RWPE2 (cell line): ENCODE measurements around the gene TOPAZ1.

Experiments used
- ATAC-seq: fragments of 200-7000 bp; cut with Tn5 transposase; 3 replicates; pipeline ENCODE4 v1.9.1; 2021; ENCODE audit warnings: low read depth
- DNase-seq: peaks from one replicate; pipeline ENCODE4 v3.0.0-alpha.2; 2020; ENCODE audit warnings: low spot score
- H3K27ac ChIP-seq: fragments of 450-650 bp; 2 replicates; pipeline ENCODE4 v1.5.1; 2017; ENCODE audit warnings: mild to moderate bottlenecking; ENCODE audit not compliant: poor library complexity, severe bottlenecking
- H3K27me3 ChIP-seq: fragments of 250-450 bp; sonication (Bioruptor Pico); 2 replicates; pipeline ENCODE4 v1.5.1; 2021; ENCODE audit warnings: mild to moderate bottlenecking, moderate library complexity; ENCODE audit not compliant: insufficient read depth, poor library complexity, severe bottlenecking
- H3K36me3 ChIP-seq: fragments of 250-450 bp; sonication (Bioruptor Pico); 2 replicates; pipeline ENCODE4 v1.5.1; 2020; ENCODE audit warnings: low read depth, mild to moderate bottlenecking, moderate library complexity
- H3K4me1 ChIP-seq: fragments of 250-450 bp; sonication (Bioruptor Pico); 2 replicates; pipeline ENCODE4 v1.5.1; 2021; ENCODE audit warnings: mild to moderate bottlenecking, moderate library complexity; ENCODE audit not compliant: insufficient read depth, poor library complexity, severe bottlenecking
- H3K4me3 ChIP-seq: fragments of 250-450 bp; sonication (Bioruptor Pico); 2 replicates; pipeline ENCODE4 v1.5.1; 2021; ENCODE audit warnings: mild to moderate bottlenecking, moderate library complexity; ENCODE audit not compliant: severe bottlenecking
- H3K9me3 ChIP-seq: fragments of 250-450 bp; sonication (Bioruptor Pico); 2 replicates; pipeline ENCODE4 v1.5.1; 2021; ENCODE audit warnings: mild to moderate bottlenecking, moderate library complexity; ENCODE audit not compliant: severe bottlenecking
- CTCF ChIP-seq: fragments of 450-650 bp; IDR thresholded peaks from one replicate; pipeline ENCODE4 v1.5.1; 2017; ENCODE audit warnings: mild to moderate bottlenecking, moderate library complexity; ENCODE audit not compliant: poor library complexity, severe bottlenecking

TOPAZ1 gene

DNA sequence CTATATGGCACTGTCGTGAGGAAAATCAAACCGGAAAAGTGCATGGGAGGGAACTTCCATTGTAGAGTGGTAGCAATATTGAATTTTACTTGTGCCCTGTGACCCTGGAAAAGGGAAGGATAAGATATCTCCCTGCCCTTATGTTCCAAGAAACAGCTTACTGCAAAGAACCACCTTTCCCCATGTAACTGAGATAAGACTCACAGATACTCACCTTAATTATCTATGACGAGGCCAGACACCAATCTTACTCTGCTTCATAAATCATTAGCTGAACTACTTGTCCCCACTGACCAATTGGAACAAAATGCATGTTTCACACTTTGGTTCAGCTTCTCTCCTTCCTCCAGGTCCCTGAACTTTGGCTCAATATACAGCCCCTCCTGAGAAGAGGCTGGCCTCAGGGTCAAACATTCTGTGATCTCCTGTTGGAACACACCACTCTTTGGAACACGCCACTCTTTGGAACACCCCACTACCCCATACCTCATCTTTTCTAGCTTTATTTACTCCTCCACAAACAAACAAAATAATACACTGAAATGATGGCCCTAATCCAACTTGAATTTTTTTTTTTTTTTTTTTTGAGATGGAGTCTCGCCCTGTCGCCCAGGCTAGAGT lies 6.9 kb upstream of the TOPAZ1 start:
- no peak overlapping the region for H3K27ac ChIP-seq
- no peaks in the 10 kb centered on the region for H3K27me3 ChIP-seq
- DNase-seq = no peak
- no peak for TF ChIP-seq CTCF
- no peak overlapping the region for H3K4me3 ChIP-seq
- H3K4me1 ChIP-seq = no peaks in the 10 kb centered on the region
- no peak for ATAC-seq
- no peaks in the 10 kb centered on the region for H3K9me3 ChIP-seq
- no peaks in the 10 kb centered on the region for H3K36me3 ChIP-seq

DNA sequence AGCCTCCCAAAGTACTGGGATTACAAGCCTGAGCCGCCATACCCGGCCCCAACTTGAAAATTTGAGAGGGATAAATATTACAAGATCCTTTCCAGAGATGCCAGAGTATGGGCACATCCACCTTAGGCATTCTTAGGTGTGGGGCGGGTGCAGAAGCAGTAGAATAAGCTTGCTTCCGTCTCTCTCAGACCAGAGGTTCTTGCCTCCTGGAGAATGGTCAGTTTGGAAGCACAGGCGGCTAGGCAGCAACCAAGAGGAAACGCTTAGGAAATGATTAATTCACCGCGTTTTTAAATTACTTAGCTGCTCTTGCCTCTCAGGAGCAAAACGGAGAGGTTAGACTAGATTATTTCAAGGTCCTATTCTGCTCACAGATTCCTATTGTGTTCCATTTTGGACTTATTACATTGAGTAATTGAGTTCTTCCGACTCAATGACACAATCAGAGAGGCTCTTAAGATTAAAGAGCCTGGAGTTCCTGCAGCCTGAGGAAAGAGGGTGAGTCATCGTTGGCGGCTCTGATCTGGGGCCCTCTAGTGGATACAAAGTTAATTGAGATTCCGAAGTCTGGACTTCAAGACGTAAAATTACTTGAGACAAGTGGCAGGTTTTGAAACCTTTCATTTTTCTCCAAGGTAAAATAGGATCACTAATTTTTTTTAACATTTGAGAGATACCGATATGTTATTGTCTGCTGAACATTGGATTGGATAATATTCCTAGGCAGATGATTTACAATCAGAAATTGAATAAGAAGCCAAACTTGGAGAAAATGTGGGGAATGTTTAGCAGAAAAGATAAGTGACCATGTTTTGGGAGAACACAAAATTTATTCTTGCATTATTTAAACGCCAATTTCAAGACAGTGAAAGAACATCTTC lies 5.8 kb upstream of the TOPAZ1 start:
- H3K4me1 ChIP-seq = no peaks in the 10 kb centered on the region
- no peaks in the 10 kb centered on the region for H3K36me3 ChIP-seq
- ATAC-seq (peak; percentile 88), DNase-seq (no peak)
- no peak overlapping the region for H3K27ac ChIP-seq
- H3K9me3 ChIP-seq = no peaks in the 10 kb centered on the region
- H3K4me3 ChIP-seq = no peak overlapping the region
- peak; percentile 89 for TF ChIP-seq CTCF
- H3K27me3 ChIP-seq = no peaks in the 10 kb centered on the region

GRCh38 chr3:44236485-44236908 lies 5.2 kb upstream of the TOPAZ1 start:
- Histone ChIP-seq H3K4me1 (no peaks in the 10 kb centered on the region), H3K9me3 (no peaks in the 10 kb centered on the region), H3K4me3 (no peak overlapping the region), H3K27me3 (no peaks in the 10 kb centered on the region), H3K27ac (no peak overlapping the region), H3K36me3 (no peaks in the 10 kb centered on the region)
- no peak for DNase-seq
- no peak for TF ChIP-seq CTCF
- ATAC-seq = no peak

DNA sequence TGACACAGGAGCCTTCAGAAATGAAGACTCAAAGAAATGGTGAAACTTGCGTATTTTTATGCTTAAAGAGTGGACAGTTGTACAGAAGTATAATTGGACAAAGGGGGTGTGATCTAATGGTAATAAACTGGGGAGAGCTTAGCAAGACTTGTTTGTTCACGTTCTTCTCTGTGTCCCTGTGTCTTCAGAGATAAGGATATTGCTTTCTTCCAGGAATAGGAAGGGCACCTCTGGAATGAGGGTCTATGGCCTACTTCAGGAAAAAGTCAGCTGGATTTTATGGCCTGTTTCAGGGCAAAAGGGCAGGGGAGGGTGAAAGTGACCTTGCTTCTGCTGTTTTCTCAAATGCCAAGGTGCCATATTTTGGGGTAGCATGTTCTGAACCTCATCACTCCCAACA lies 4.5 kb upstream of the TOPAZ1 start:
- Histone ChIP-seq H3K4me3 (no peak overlapping the region), H3K27me3 (no peaks in the 10 kb centered on the region), H3K36me3 (no peaks in the 10 kb centered on the region), H3K4me1 (no peaks in the 10 kb centered on the region), H3K9me3 (no peaks in the 10 kb centered on the region), H3K27ac (no peak overlapping the region)
- DNase-seq = no peak
- TF ChIP-seq CTCF = no peak
- no peak for ATAC-seq

DNA sequence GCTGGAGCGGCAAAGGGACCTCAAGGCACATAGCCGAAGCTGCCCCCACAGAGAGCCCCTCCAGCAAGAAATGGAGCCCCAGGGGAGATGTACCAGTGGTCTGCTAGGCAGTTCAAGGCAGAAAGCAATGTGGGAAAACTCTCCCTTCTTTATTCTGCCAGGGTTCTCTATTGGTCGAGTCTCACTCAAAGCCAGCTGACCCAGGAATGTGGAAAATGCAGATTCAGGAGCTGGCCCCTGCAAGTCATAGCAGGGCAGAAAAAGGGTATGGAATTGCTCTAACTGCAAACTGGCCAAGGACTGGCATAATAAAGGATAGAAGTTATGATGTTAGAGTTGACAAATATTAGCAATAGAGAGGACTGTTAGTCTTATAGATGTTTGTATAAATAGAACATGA lies 4.0 kb upstream of the TOPAZ1 start:
- TF ChIP-seq CTCF = no peak
- H3K27me3 ChIP-seq = no peaks in the 10 kb centered on the region
- H3K9me3 ChIP-seq = no peaks in the 10 kb centered on the region
- H3K4me3 ChIP-seq = no peak overlapping the region
- no peak overlapping the region for H3K27ac ChIP-seq
- H3K36me3 ChIP-seq = no peaks in the 10 kb centered on the region
- ATAC-seq (no peak), DNase-seq (no peak)
- no peaks in the 10 kb centered on the region for H3K4me1 ChIP-seq
